Trophoblast cell (in vitro differentiated cells and primary cell): Measurements from ENCODE around the gene CEMP1.

Experiments
- DNase-seq, 2 donors: peaks; one replicate each; pipeline ENCODE4 v3.0.0-alpha.2; 2016
- H2AFZ ChIP-seq: 2 replicates; pipeline ENCODE4 v1.6.1; 2013; ENCODE audit warnings: low read length, moderate library complexity, mild to moderate bottlenecking; ENCODE audit not compliant: insufficient read depth, poor library complexity
- H2AK5ac ChIP-seq: 2 replicates; pipeline ENCODE4 v1.6.1; 2013; ENCODE audit warnings: mild to moderate bottlenecking, low read length
- H2BK120ac ChIP-seq: 2 replicates; pipeline ENCODE4 v1.6.1; 2013; ENCODE audit warnings: low read length, mild to moderate bottlenecking, moderate library complexity; ENCODE audit not compliant: insufficient read depth, poor library complexity
- H2BK12ac ChIP-seq: 2 replicates; pipeline ENCODE4 v1.6.1; 2013; ENCODE audit warnings: mild to moderate bottlenecking, low read length, moderate library complexity
- H2BK5ac ChIP-seq: 2 replicates; pipeline ENCODE4 v1.6.1; 2013; ENCODE audit warnings: low read length, low read depth, moderate library complexity, mild to moderate bottlenecking; ENCODE audit not compliant: poor library complexity
- H3K14ac ChIP-seq: 2 replicates; pipeline ENCODE4 v1.6.1; 2013; ENCODE audit warnings: mild to moderate bottlenecking, low read length
- H3K18ac ChIP-seq: 2 replicates; pipeline ENCODE4 v1.6.1; 2013; ENCODE audit warnings: mild to moderate bottlenecking, low read length
- H3K23ac ChIP-seq: 2 replicates; pipeline ENCODE4 v1.6.1; 2013; ENCODE audit warnings: low read length
- H3K27ac ChIP-seq: 2 replicates; pipeline ENCODE4 v1.5.1; 2013; ENCODE audit warnings: low read depth, mild to moderate bottlenecking, inconsistent platforms, low read length, moderate library complexity
- H3K27me3 ChIP-seq: 2 replicates; pipeline ENCODE4 v1.6.1; 2013; ENCODE audit warnings: inconsistent platforms, mild to moderate bottlenecking, low read length, moderate library complexity; ENCODE audit not compliant: insufficient read depth
- H3K36me3 ChIP-seq, 2 experiments: 1 replicate in 1 of 2; 2 replicates in 1 of 2; pipeline ENCODE4 v1.6.1; 2013; ENCODE audit warnings: low read length in 2 of 2, mild to moderate bottlenecking in 2 of 2, moderate library complexity in 1 of 2; ENCODE audit not compliant: insufficient read depth in 2 of 2, control insufficient read depth in 1 of 2
- H3K4ac ChIP-seq: 2 replicates; pipeline ENCODE4 v1.6.1; 2013; ENCODE audit warnings: low read depth, mild to moderate bottlenecking, low read length, moderate library complexity
- H3K4me1 ChIP-seq, 2 experiments: 1 replicate in 1 of 2; 2 replicates in 1 of 2; pipeline ENCODE4 v1.6.1; 2013; ENCODE audit warnings: low read length in 2 of 2, mild to moderate bottlenecking in 2 of 2, moderate library complexity in 1 of 2; ENCODE audit not compliant: insufficient read depth in 2 of 2, control insufficient read depth in 1 of 2
- H3K4me2 ChIP-seq: 2 replicates; pipeline ENCODE4 v1.6.1; 2013; ENCODE audit warnings: inconsistent platforms, mild to moderate bottlenecking, low read length, moderate library complexity
- H3K4me3 ChIP-seq: 2 replicates; pipeline ENCODE4 v1.5.1; 2013; ENCODE audit warnings: mild to moderate bottlenecking, low read depth, low read length, inconsistent platforms
- H3K79me1 ChIP-seq: one replicate; pipeline ENCODE4 v1.6.1; 2013; ENCODE audit warnings: low read length
- H3K79me2 ChIP-seq: 2 replicates; pipeline ENCODE4 v1.6.1; 2013; ENCODE audit warnings: low read length, mild to moderate bottlenecking; ENCODE audit not compliant: control insufficient read depth, insufficient read depth, poor library complexity
- H3K9ac ChIP-seq: 2 replicates; pipeline ENCODE4 v1.6.1; 2013; ENCODE audit warnings: mild to moderate bottlenecking, low read length
- H3K9me3 ChIP-seq: 2 replicates; pipeline ENCODE4 v1.6.1; 2013; ENCODE audit warnings: low read depth, mild to moderate bottlenecking, control low read depth, inconsistent platforms, low read length; ENCODE audit not compliant: insufficient read depth
- H4K12ac ChIP-seq: 2 replicates; pipeline ENCODE4 v1.6.1; 2013; ENCODE audit warnings: low read depth, mild to moderate bottlenecking, low read length, moderate library complexity
- H4K8ac ChIP-seq: 2 replicates; pipeline ENCODE4 v1.6.1; 2013; ENCODE audit warnings: low read depth, mild to moderate bottlenecking, low read length, moderate library complexity
- H4K91ac ChIP-seq: one replicate; pipeline ENCODE4 v1.6.1; 2013; ENCODE audit warnings: low read depth, mild to moderate bottlenecking, low read length, moderate library complexity
- WGBS: extraction: QIAGEN DNeasy Blood & Tissue Kit; methylation state at CpG from one replicate; pipeline ENCODE4 v1.1.7; 2013; ENCODE audit warnings: missing lambda C conversion rate; ENCODE audit not compliant: insufficient read length, insufficient coverage; ENCODE audit errors: extremely low coverage; 5-methylcytosine and 5-hydroxymethylcytosine counted together

CEMP1 gene

GRCh38 chr16:2507052-2507659 lies 24.1 kb downstream of the CEMP1 start:
- H2BK12ac ChIP-seq, result no peak overlapping the region
- no peak overlapping the region for H4K12ac ChIP-seq
- no peaks in the 10 kb centered on the region for H3K79me2 ChIP-seq
- no peak overlapping the region for H3K4me3 ChIP-seq
- no peak overlapping the region for H3K9ac ChIP-seq
- H3K36me3 ChIP-seq, result no peaks in the 10 kb centered on the region
- no peak overlapping the region for H2BK120ac ChIP-seq
- no peak overlapping the region for H3K27ac ChIP-seq
- H2AFZ ChIP-seq, result no peak overlapping the region
- DNase-seq, result no peak
- no peaks in the 10 kb centered on the region for H3K27me3 ChIP-seq
- no peak overlapping the region for H3K14ac ChIP-seq
- H2BK5ac ChIP-seq, result no peak overlapping the region
- H3K9me3 ChIP-seq, result peaks cover 1% of the 10 kb centered on the region
- H3K23ac ChIP-seq, result no peak overlapping the region
- no peak overlapping the region for H2AK5ac ChIP-seq
- H3K4me2 ChIP-seq, result no peak overlapping the region
- no peak overlapping the region for H3K4ac ChIP-seq
- H4K91ac ChIP-seq, result no peak overlapping the region
- H3K4me1 ChIP-seq, result peaks cover 0 to 3% of the 10 kb centered on the region in 2 experiments
- WGBS, result no CpG with 5 or more reads among the region's 14 CpGs
- no peak overlapping the region for H3K18ac ChIP-seq
- H3K79me1 ChIP-seq, result no peaks in the 10 kb centered on the region
- H4K8ac ChIP-seq, result no peak overlapping the region

GRCh38 chr16:2505695-2506094 lies 25.5 kb downstream of the CEMP1 start:
- H3K4ac ChIP-seq, result no peak overlapping the region

GRCh38 chr16:2501946-2502895 lies 29.0 kb downstream of the CEMP1 start:
- H3K18ac ChIP-seq, result no peak overlapping the region
- no peak overlapping the region for H2AFZ ChIP-seq
- H3K4me2 ChIP-seq, result no peak overlapping the region
- no peak overlapping the region for H3K14ac ChIP-seq
- no peak overlapping the region for H3K23ac ChIP-seq
- H3K4ac ChIP-seq, result no peak overlapping the region
- no peak overlapping the region for H3K9ac ChIP-seq
- no peak overlapping the region for H2BK5ac ChIP-seq
- H3K4me1 ChIP-seq, result peaks cover under 1 to 3% of the 10 kb centered on the region in 2 experiments
- no peak for DNase-seq
- H3K79me1 ChIP-seq, result no peaks in the 10 kb centered on the region
- peak overlapping the region; percentile 3 for H3K4me3 ChIP-seq
- H2BK12ac ChIP-seq, result no peak overlapping the region
- WGBS, result no CpG with 5 or more reads among the region's 18 CpGs
- no peaks in the 10 kb centered on the region for H3K79me2 ChIP-seq
- H2AK5ac ChIP-seq, result peak overlapping the region; percentile 42
- H3K27ac ChIP-seq, result no peak overlapping the region
- peaks cover 7% of the 10 kb centered on the region in 2 experiments for H3K36me3 ChIP-seq
- H2BK120ac ChIP-seq, result no peak overlapping the region
- H4K8ac ChIP-seq, result no peak overlapping the region
- no peak overlapping the region for H4K91ac ChIP-seq
- no peaks in the 10 kb centered on the region for H3K9me3 ChIP-seq
- H3K27me3 ChIP-seq, result no peaks in the 10 kb centered on the region
- no peak overlapping the region for H4K12ac ChIP-seq

More at GRCh38 chr16:2505695-2506094, 25.5 kb downstream of the CEMP1 start:
- no peak overlapping the region for H2BK120ac ChIP-seq
- no peak overlapping the region for H3K23ac ChIP-seq
- H2BK12ac ChIP-seq, result no peak overlapping the region
- no peak overlapping the region for H3K14ac ChIP-seq
- no peaks in the 10 kb centered on the region for H3K27me3 ChIP-seq
- H3K18ac ChIP-seq, result no peak overlapping the region
- H4K12ac ChIP-seq, result no peak overlapping the region
- 100% methylated on average over 1 of the region's 14 CpGs for WGBS
- H2BK5ac ChIP-seq, result no peak overlapping the region
- H2AK5ac ChIP-seq, result no peak overlapping the region
- peaks cover 0 to 3% of the 10 kb centered on the region in 2 experiments for H3K4me1 ChIP-seq
- H3K4me3 ChIP-seq, result no peak overlapping the region
- H2AFZ ChIP-seq, result no peak overlapping the region
- no peak overlapping the region for H3K4me2 ChIP-seq
- no peak overlapping the region for H3K27ac ChIP-seq
- H3K9me3 ChIP-seq, result peaks cover 1% of the 10 kb centered on the region
- no peak overlapping the region for H4K8ac ChIP-seq
- no peak for DNase-seq
- no peak overlapping the region for H4K91ac ChIP-seq
- H3K79me1 ChIP-seq, result no peaks in the 10 kb centered on the region
- no peak overlapping the region for H3K9ac ChIP-seq
- no peaks in the 10 kb centered on the region for H3K36me3 ChIP-seq
- H3K79me2 ChIP-seq, result no peaks in the 10 kb centered on the region

GRCh38 chr16:2500918-2501750 lies 30.1 kb downstream of the CEMP1 start:
- no CpG with 5 or more reads among the region's 23 CpGs for WGBS
- no peak overlapping the region for H3K27ac ChIP-seq
- peak overlapping the region; percentile 64 for H3K4me3 ChIP-seq
- H3K9ac ChIP-seq, result no peak overlapping the region
- no peaks in the 10 kb centered on the region for H3K9me3 ChIP-seq
- H3K4me2 ChIP-seq, result peak overlapping the region; percentile 82
- H4K12ac ChIP-seq, result no peak overlapping the region
- no peak overlapping the region for H2BK5ac ChIP-seq
- H3K79me1 ChIP-seq, result no peaks in the 10 kb centered on the region
- peak overlapping the region; percentile 24 for H2AFZ ChIP-seq
- no peaks in the 10 kb centered on the region for H3K27me3 ChIP-seq
- no peak overlapping the region for H2AK5ac ChIP-seq
- no peak overlapping the region for H3K4ac ChIP-seq
- no peaks in the 10 kb centered on the region for H3K79me2 ChIP-seq
- H2BK12ac ChIP-seq, result no peak overlapping the region
- peak; percentile 83 to 88 for DNase-seq
- no peak overlapping the region for H3K14ac ChIP-seq
- no peak overlapping the region for H2BK120ac ChIP-seq
- peaks cover 16 to 17% of the 10 kb centered on the region in 2 experiments for H3K36me3 ChIP-seq
- H3K4me1 ChIP-seq, result peaks cover 2 to 3% of the 10 kb centered on the region in 2 experiments
- H3K18ac ChIP-seq, result no peak overlapping the region
- H4K8ac ChIP-seq, result no peak overlapping the region
- no peak overlapping the region for H4K91ac ChIP-seq
- H3K23ac ChIP-seq, result no peak overlapping the region
